GM13977 (cell line): ENCODE measurements around the gene C16orf86.
"Not testable (repeated sequence)": the region's sequence is repeated elsewhere in the genome, so short reads cannot be mapped to it uniquely, and the experiment has no call there.

ENCODE experiments used
- DNase-seq: peaks from one replicate; pipeline ENCODE4 v3.0.0; 2012; ENCODE audit warnings: low spot score
- CTCF ChIP-seq: IDR thresholded peaks from 2 replicates; pipeline ENCODE4 v1.5.1; 2012; ENCODE audit warnings: mild to moderate bottlenecking, control low read depth; ENCODE audit not compliant: insufficient read depth; ENCODE audit errors: extremely low read depth, missing control alignments
- in situ Hi-C: fragments of 300-500 bp; cut with MboI; formaldehyde crosslinking; loops from one replicate; pipeline ENCODE4 v1.12.0; 2022; ENCODE audit warnings: low sequenced_read_pairs, low pct_unique_long_range_greater_than_20kb, mixed read lengths, inconsistent platforms; ENCODE audit not compliant: unreplicated experiment

The C16orf86 gene

GRCh38 chr16:67683767-67684166 lies 17.2 kb downstream of the C16orf86 start:
- no peak for TF ChIP-seq CTCF
- no peak for DNase-seq
- in situ Hi-C loops, result loop anchor here (10.0 to 25.0 kb wide), 2 partner anchors 241 to 379 kb away; no protein-coding TSS in a partner anchor

GRCh38 chr16:67685388-67686112 lies 18.9 kb downstream of the C16orf86 start:
- no peak for DNase-seq
- in situ Hi-C loops, result loop anchor here (10.0 to 25.0 kb wide), 2 partner anchors 239 to 377 kb away; no protein-coding TSS in a partner anchor
- no peak for TF ChIP-seq CTCF

GRCh38 chr16:67693517-67694285 lies 27.1 kb downstream of the C16orf86 start:
- not testable (repeated sequence) for DNase-seq
- in situ Hi-C loops, result loop anchor here (25.0 kb wide), 1 partner anchor 369 kb away; no protein-coding TSS in a partner anchor

GRCh38 chr16:67694611-67695010 lies 28.0 kb downstream of the C16orf86 start:
- in situ Hi-C loops, result loop anchor here (25.0 kb wide), 1 partner anchor 368 kb away; no protein-coding TSS in a partner anchor
- TF ChIP-seq CTCF, result no peak
- DNase-seq, result no peak

GRCh38 chr16:67697422-67698185 lies 31.0 kb downstream of the C16orf86 start:
- no peak for TF ChIP-seq CTCF
- in situ Hi-C loops, result loop anchor here (25.0 kb wide), 1 partner anchor 365 kb away; no protein-coding TSS in a partner anchor
- DNase-seq, result no peak

- TF ChIP-seq CTCF, result no peak
- in situ Hi-C loops, result loop anchor here (25.0 kb wide), 1 partner anchor 363 kb away; no protein-coding TSS in a partner anchor
- no peak for DNase-seq
Observed at GRCh38 chr16:67699265-67699664, 32.7 kb downstream of the C16orf86 start.
